NB4 (cell line): Measurements from ENCODE around the gene CSNK1D.

Experiments used
- MYC ChIP-seq: IDR thresholded peaks from 2 replicates; pipeline ENCODE4 v1.6.1; 2011; ENCODE audit warnings: low read depth, low read length
- POLR2A ChIP-seq: IDR thresholded peaks from 2 replicates; pipeline ENCODE4 v1.6.1; 2011; ENCODE audit warnings: mild to moderate bottlenecking; ENCODE audit not compliant: insufficient read length; ENCODE audit errors: extremely low read depth
- TF ChIP-seq, protein P1 (sequence below): IDR thresholded peaks from one replicate; pipeline ENCODE4 v1.5.1; 2012; ENCODE audit warnings: low read depth, low read length

DNA sequence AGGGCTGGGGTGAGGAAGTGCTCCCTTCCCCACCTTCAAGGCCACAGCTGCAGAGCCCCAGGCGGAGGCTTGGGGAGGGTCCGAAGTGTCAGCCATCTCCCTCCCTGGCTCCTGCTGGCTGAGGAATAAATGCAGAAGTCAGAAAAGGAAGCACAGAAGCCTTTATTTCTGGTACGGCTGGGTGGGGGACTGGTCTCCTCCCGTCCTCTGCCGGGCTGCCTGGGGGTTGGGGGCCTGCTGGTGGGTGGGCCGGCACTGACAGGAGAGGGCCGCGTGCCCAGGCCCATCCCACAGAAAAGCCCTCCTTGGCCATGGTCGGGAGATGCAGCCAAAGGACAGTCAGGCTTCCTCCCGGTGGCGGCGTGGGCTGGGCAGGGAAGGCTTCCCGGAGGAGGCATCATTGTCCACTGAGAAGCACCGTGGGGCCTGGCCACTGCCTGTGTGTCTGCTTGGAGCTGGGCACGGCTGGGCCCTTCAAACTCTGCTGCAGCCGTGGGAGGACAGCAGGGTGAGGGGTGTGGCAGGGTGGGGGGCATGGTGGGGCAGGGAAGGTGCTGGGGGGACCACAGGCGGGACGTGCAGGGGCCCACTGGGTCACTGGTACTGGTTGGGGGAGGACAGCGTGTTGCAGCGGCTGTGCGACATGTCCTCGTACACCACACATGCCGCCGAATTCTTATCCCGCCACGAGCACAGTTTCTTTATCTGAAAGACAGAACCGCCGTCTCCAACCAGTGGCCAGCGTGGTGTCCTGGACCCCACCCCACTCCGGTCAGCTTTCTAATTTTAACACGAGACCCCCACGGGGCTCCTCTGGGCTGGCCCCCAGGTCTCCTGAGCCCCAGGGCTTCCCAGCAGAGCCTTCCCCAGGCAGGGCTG, 41.5 kb upstream of the CSNK1D start:
- TF ChIP-seq, protein P1, sequence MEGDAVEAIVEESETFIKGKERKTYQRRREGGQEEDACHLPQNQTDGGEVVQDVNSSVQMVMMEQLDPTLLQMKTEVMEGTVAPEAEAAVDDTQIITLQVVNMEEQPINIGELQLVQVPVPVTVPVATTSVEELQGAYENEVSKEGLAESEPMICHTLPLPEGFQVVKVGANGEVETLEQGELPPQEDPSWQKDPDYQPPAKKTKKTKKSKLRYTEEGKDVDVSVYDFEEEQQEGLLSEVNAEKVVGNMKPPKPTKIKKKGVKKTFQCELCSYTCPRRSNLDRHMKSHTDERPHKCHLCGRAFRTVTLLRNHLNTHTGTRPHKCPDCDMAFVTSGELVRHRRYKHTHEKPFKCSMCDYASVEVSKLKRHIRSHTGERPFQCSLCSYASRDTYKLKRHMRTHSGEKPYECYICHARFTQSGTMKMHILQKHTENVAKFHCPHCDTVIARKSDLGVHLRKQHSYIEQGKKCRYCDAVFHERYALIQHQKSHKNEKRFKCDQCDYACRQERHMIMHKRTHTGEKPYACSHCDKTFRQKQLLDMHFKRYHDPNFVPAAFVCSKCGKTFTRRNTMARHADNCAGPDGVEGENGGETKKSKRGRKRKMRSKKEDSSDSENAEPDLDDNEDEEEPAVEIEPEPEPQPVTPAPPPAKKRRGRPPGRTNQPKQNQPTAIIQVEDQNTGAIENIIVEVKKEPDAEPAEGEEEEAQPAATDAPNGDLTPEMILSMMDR = no peak
- TF ChIP-seq POLR2A = no peak
- TF ChIP-seq MYC = 0 out of 2 replicates have a peak, but pooled peaks have one; percentile 9
